NCI-H1436 treated with DMSO at 0.1 percent for 48 hours (cell line): ENCODE results near the gene AFF3.

Experiments
- DNase-seq: peaks from one replicate; lab custom pipeline; 2025; lab: John Stamatoyannopoulos, UW

AFF3 gene

GRCh38 chr2:100010606-100011005, 131.8 kb downstream of the AFF3 start:
- DNase-seq: no peak

- DNase-seq: no peak
Measured at GRCh38 chr2:100009743-100010142, 132.6 kb downstream of the AFF3 start.

DNA sequence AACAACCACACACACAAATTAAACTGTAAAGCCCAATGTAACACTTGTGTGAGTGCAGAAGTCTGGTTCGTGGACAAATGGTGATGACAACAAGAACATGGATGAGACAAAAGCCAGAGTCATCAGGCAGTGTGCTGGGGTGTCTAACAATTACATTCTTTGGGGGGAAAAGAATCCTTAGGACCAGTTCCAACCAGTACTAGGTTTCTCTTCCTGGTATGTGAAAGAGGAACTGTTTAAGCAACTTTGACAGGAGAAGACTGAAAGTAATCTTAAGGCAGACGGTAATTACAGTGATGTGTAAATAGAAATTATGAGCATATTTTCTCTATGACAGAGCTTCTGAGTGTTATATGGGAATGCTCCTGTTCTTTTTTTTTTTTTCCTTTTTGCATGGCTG, 133.4 kb downstream of the AFF3 start:
- no peak for DNase-seq

- DNase-seq: no peak
Measured at GRCh38 chr2:100006516-100006915, 135.9 kb downstream of the AFF3 start.

- DNase-seq: no peak
Measured at GRCh38 chr2:100004959-100005387, 137.4 kb downstream of the AFF3 start.

- DNase-seq: no peak
Measured at GRCh38 chr2:100004348-100004884, 138.0 kb downstream of the AFF3 start.

- no peak for DNase-seq
Measured at GRCh38 chr2:100002059-100002458, 140.3 kb downstream of the AFF3 start.

GRCh38 chr2:100000915-100001707, 141.3 kb downstream of the AFF3 start:
- no peak for DNase-seq

DNA sequence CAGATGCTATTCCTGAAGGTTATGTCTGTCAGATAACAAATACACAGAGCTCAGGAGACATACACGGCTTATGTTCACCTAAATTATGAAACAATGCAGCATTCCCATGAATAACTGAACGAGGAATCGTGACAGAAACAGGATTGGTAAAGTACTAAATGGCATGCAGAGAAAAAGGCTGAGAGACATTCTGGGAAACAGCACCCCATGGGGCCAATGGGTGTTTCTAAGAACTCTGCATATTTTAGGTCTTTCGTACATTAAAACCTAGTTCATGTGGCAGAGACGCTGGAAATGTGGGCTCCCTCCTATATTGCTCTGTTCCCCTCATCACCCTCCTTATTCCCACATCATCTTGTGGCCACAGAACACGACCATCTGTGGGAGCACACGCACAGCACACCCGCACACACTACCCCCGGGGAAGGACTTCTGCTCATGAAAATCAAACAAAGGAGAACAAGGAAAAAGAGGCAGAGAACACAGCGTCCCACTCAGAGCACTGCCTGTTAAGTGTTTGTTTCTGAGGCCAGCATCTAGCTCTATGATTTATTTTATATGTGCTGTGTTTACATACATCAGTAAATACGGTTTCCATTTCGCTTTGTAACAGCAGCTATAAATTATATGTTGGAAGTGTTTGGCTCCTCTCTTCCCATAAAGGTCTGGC, 143.6 kb downstream of the AFF3 start:
- no peak for DNase-seq

DNA sequence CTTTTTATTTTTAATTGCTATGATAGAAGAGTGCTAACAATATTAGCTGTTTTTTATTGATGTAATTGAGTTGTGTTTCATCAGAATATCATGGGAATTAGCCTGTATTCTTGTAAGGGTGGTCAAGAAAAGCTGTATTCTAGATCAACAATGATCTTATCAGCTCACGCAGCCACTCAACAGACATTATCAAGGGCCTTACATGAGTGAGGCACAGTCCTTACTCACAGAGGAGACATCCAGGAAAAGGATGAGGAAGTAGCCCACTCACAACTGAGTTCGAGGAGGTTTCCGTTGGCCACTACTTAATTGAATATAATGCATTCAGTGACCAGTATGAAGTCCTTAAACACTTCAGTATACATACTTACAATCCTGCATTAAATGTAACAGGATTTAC, 152.5 kb downstream of the AFF3 start:
- DNase-seq: no peak

- DNase-seq: no peak
Measured at GRCh38 chr2:99988599-99988998, 153.8 kb downstream of the AFF3 start.

DNA sequence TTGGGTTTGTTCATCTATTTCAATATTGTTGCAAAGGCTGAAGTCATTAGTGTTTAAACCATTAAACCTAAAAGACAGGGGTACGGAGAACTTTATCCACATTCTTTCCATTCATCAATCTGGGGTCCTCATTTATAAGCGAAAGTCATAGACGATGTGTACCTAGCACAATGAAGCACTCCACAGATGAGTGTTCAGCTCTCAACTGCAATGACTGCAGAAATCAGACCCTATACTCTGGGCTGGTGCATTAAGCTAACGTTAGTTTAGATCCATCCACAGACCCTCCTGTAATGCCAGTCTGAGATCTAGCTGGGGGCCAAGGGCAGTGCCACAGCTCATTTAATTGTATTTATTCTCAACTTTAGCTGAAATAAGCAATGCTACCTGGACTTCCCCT, 155.2 kb downstream of the AFF3 start:
- no peak for DNase-seq

- no peak for DNase-seq
Measured at GRCh38 chr2:99984799-99985515, 157.4 kb downstream of the AFF3 start.

GRCh38 chr2:99982744-99983143, 159.6 kb downstream of the AFF3 start:
- no peak for DNase-seq

DNA sequence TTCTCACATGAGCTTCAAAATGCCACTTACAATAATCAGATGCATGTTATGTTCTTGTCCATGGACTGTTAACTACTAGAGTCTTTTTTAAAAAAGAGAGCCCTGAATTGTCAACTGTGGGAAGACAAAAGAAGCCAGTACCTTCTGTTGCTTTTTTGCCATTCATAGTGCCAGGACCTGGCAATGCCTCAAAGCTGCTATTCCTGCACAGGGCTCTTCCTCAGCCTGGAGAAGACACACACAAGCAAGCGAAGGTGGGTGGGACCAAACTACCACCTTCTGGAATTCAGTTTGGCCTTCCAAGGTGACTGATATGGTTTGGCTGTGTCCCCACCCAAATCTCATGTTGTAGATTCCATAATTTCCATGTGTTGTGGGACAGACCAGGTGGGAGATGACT, 160.6 kb downstream of the AFF3 start:
- DNase-seq: no peak

DNA sequence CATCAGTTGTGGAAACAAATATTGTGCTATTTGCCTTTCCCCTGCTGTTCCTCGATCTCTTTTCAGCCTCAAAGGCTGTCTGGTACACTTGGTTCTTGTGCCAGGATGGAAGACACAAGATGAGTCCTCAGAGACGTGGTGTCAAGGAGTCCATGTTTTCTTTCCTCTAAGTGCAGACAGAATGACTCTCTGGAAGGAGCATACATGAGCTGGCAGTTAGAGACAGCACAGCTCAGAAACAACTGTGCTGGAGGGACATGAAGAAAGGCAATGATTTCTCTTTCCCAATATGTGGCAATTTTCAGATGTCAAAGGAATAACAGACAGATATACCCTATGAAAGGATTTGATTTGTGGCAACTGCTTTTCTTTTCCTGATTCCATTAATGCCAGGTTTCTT, 162.2 kb downstream of the AFF3 start:
- no peak for DNase-seq

GRCh38 chr2:99977966-99978365, 164.4 kb downstream of the AFF3 start:
- DNase-seq: no peak

DNA sequence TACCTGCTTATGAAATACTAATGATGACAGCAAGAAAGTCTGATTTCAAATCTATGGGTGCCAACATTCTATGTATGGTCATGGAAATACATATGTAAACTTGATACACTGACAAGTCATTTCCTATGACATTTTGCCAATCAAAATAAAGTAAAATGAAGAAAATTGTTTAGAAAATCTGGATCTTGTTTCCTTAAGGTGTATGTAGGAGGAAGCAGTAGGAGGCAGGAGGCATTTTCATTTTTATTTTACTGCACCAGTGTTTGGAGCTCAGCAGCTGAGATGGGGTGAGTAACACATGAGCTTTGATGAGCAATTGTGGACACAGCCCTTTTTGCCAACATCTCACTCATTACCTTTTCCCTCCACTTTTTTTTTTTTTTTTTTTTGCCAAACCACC, 167.0 kb downstream of the AFF3 start:
- DNase-seq: no peak

- DNase-seq: no peak
Measured at GRCh38 chr2:99974682-99975375, 167.6 kb downstream of the AFF3 start.

DNA sequence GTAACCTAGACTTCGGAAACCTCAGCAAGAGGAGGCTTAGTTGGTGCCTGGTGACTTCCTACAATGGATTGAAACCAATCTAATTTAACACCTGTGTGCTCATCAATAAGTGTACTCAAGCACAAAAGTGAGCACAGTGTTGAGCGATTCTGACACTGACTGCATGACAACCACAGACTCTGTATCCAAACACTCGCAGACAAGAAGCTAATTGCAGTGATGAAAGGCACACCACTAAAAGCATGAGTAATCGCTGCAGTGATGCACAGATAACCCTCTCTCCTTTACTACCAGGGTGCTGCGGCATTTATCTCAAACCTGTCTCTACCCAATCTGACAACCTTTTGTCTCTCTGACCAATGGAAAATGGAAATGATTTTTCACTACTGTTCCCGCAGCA, 168.1 kb downstream of the AFF3 start:
- DNase-seq: no peak

- no peak for DNase-seq
Measured at GRCh38 chr2:99971326-99971900, 171.0 kb downstream of the AFF3 start.
